ENCODE data around the gene IFNGR1. TPM values are rescaled to one million over a fixed set of nuclear protein-coding genes. Genes with fewer than 3 reads are reported as not detected.

IFNGR1 gene
- total RNA-seq, 1 donor from 2014 or later = 58.3 TPM

- H3K36me3 Mint-ChIP-seq (ENCODE audit: low read depth, unreplicated experiment) = peaks cover 56% of the 10 kb centered on the region
- H3K9me3 Mint-ChIP-seq (ENCODE audit: unreplicated experiment) = no peaks in the 10 kb centered on the region
- no peak overlapping the region for H3K4me3 Mint-ChIP-seq (ENCODE audit: unreplicated experiment)
- no peak overlapping the region for H3K27ac Mint-ChIP-seq (ENCODE audit: unreplicated experiment)
- no peak for DNase-seq (ENCODE audit: low spot score)
- peaks cover 4% of the 10 kb centered on the region for H3K27me3 Mint-ChIP-seq (ENCODE audit: unreplicated experiment)
- no peaks in the 10 kb centered on the region for H3K4me1 Mint-ChIP-seq (ENCODE audit: unreplicated experiment)
- no peak for TF ChIP-seq CTCF (IDR thresholded peaks at IDR 0.05; ENCODE audit: unreplicated experiment)
Measured at GRCh38 chr6:137201006-137201405, 18.2 kb downstream of the IFNGR1 start.

DNA sequence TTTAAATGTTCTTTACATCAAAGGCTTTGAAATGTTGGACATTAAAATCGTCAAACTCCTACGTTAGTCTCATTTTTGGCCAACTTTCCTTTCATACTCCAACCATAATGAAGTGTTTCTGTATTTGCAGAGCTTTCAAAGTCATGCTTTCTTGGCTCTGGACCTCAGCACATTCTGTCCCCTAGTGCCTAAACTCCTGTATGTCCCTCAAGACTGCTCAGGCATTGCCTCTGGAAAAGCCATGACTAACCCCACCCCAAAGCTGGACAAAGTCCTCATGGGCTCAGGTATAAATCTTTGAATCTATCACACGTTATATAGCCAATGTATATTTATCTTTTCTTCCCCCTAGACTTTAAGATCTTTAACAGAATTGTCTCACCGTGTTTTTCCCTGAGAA lies 18.9 kb downstream of the IFNGR1 start:
- H3K27me3 Mint-ChIP-seq (ENCODE audit: unreplicated experiment) = peaks cover under 1% of the 10 kb centered on the region
- H3K27ac Mint-ChIP-seq (ENCODE audit: unreplicated experiment) = no peak overlapping the region
- H3K36me3 Mint-ChIP-seq (ENCODE audit: low read depth, unreplicated experiment) = peaks cover 50% of the 10 kb centered on the region
- TF ChIP-seq CTCF (IDR thresholded peaks at IDR 0.05; ENCODE audit: unreplicated experiment) = no peak
- H3K4me1 Mint-ChIP-seq (ENCODE audit: unreplicated experiment) = no peaks in the 10 kb centered on the region
- no peak for DNase-seq (ENCODE audit: low spot score)
- H3K4me3 Mint-ChIP-seq (ENCODE audit: unreplicated experiment) = peak overlapping the region; percentile 77
- no peaks in the 10 kb centered on the region for H3K9me3 Mint-ChIP-seq (ENCODE audit: unreplicated experiment)

GRCh38 chr6:137197684-137198645 lies 21.2 kb downstream of the IFNGR1 start:
- no peak for TF ChIP-seq CTCF (IDR thresholded peaks at IDR 0.05; ENCODE audit: unreplicated experiment)
- Mint-ChIP-seq H3K27me3 (ENCODE audit: unreplicated experiment) (no peaks in the 10 kb centered on the region), H3K4me1 (ENCODE audit: unreplicated experiment) (no peaks in the 10 kb centered on the region), H3K9me3 (ENCODE audit: unreplicated experiment) (peaks cover 3% of the 10 kb centered on the region), H3K36me3 (ENCODE audit: low read depth, unreplicated experiment) (peaks cover 33% of the 10 kb centered on the region), H3K27ac (ENCODE audit: unreplicated experiment) (no peak overlapping the region), H3K4me3 (ENCODE audit: unreplicated experiment) (peak overlapping the region; percentile 35)
- DNase-seq (ENCODE audit: low spot score) = no peak

GRCh38 chr6:137193256-137194070 lies 25.7 kb downstream of the IFNGR1 start:
- H3K27ac Mint-ChIP-seq (ENCODE audit: unreplicated experiment) = no peak overlapping the region
- peaks cover 5% of the 10 kb centered on the region for H3K9me3 Mint-ChIP-seq (ENCODE audit: unreplicated experiment)
- no peaks in the 10 kb centered on the region for H3K27me3 Mint-ChIP-seq (ENCODE audit: unreplicated experiment)
- no peak overlapping the region for H3K4me3 Mint-ChIP-seq (ENCODE audit: unreplicated experiment)
- H3K4me1 Mint-ChIP-seq (ENCODE audit: unreplicated experiment) = no peaks in the 10 kb centered on the region
- no peak for DNase-seq (ENCODE audit: low spot score)
- TF ChIP-seq CTCF (IDR thresholded peaks at IDR 0.05; ENCODE audit: unreplicated experiment) = no peak
- peaks cover 16% of the 10 kb centered on the region for H3K36me3 Mint-ChIP-seq (ENCODE audit: low read depth, unreplicated experiment)
